HepG2 (cell line): Measurements from ENCODE around the gene SH3PXD2A. TPM values are rescaled to one million over a fixed set of nuclear protein-coding genes. Genes with fewer than 3 reads are reported as not detected.
A peak's percentile ranks its signal among the peaks of the same experiment; 100 is the strongest.

Source experiments
- ARNT ChIP-seq: fragments of 450-650 bp; IDR thresholded peaks from 2 replicates; pipeline ENCODE4 v1.6.1; 2017
- ATF2 ChIP-seq: sonication (generic); formaldehyde crosslinking; IDR thresholded peaks from 2 replicates; pipeline ENCODE4 v1.4.0; 2020; ENCODE audit warnings: missing genetic modification reagents
- CHCHD3 ChIP-seq: sonication (generic); formaldehyde crosslinking; IDR thresholded peaks from 2 replicates; pipeline ENCODE4 v1.8.0; 2022; ENCODE audit warnings: mild to moderate bottlenecking, missing genetic modification reagents, moderate library complexity
- DPF2 ChIP-seq: sonication (generic); formaldehyde crosslinking; IDR thresholded peaks from 2 replicates; pipeline ENCODE4 v1.4.0; 2020; ENCODE audit warnings: mild to moderate bottlenecking, low read depth, missing genetic modification reagents, borderline replicate concordance
- MEIS2 ChIP-seq: sonication (generic); formaldehyde crosslinking; IDR thresholded peaks from 2 replicates; pipeline ENCODE4 v1.9.0; 2021; ENCODE audit warnings: mild to moderate bottlenecking, missing genetic modification reagents
- NR0B2 ChIP-seq: sonication (generic); formaldehyde crosslinking; IDR thresholded peaks from 2 replicates; pipeline ENCODE4 v1.4.0; 2020; ENCODE audit warnings: mild to moderate bottlenecking, missing genetic modification reagents
- SAP130 ChIP-seq: IDR thresholded peaks from 2 replicates; pipeline ENCODE4 v1.6.1; 2016; ENCODE audit warnings: low read depth
- ZFYVE20 ChIP-seq: sonication (generic); formaldehyde crosslinking; IDR thresholded peaks from 2 replicates; pipeline ENCODE4 v1.8.0; 2023; ENCODE audit warnings: low read depth, mild to moderate bottlenecking, moderate library complexity, missing genetic modification reagents, borderline replicate concordance
- ZNF138 ChIP-seq: sonication (generic); formaldehyde crosslinking; IDR thresholded peaks from 2 replicates; pipeline ENCODE4 v1.5.0; 2020; ENCODE audit warnings: mild to moderate bottlenecking, low read depth, missing genetic modification reagents
- ZNF329 ChIP-seq: sonication (generic); formaldehyde crosslinking; IDR thresholded peaks from 2 replicates; pipeline ENCODE4 v1.9.0; 2021; ENCODE audit warnings: low read depth, mild to moderate bottlenecking, missing genetic modification reagents
- ZNF503 ChIP-seq: sonication (generic); formaldehyde crosslinking; IDR thresholded peaks from 2 replicates; pipeline ENCODE4 v1.4.0; 2020; ENCODE audit warnings: missing genetic modification reagents
- ZNF574 ChIP-seq: sonication (generic); formaldehyde crosslinking; IDR thresholded peaks from 2 replicates; pipeline ENCODE4 v1.4.0; 2020; ENCODE audit warnings: missing genetic modification reagents
- ZNF746 ChIP-seq: sonication (generic); formaldehyde crosslinking; IDR thresholded peaks from 2 replicates; pipeline ENCODE4 v1.8.0; 2022; ENCODE audit warnings: mild to moderate bottlenecking, missing genetic modification reagents
- polyA plus RNA-seq, 8 experiments: library from polyadenylated mRNA; depleted of rRNA in 3 of 8; stranded (reverse) in 7 of 8; unstranded in 1 of 8; fragments of >200 nt; fragmentation: Illumina TruSeq in 4 of 8; extraction: Trizol in 4 of 8; gene quantifications; 2 replicates each; pipeline versions ENCODE4 v1.2.1 to v1.2.3, GENCODE V29; 2011 to 2016; ENCODE audit warnings: low read depth in 4 of 8, missing spikeins in 1 of 8, mixed read lengths in 1 of 8; ENCODE audit not compliant: insufficient read depth in 1 of 8
- total RNA-seq, 5 experiments: library from RNA; depleted of rRNA; stranded (reverse); fragments of >200 nt; fragmentation: Illumina TruSeq; extraction: Trizol; gene quantifications; 2 replicates each; pipeline ENCODE4 v1.2.3, GENCODE V29; 2016; ENCODE audit warnings: low read depth in 1 of 5
- TF ChIP-seq, protein P1 (sequence below): sonication (generic); formaldehyde crosslinking; IDR thresholded peaks from 2 replicates; pipeline ENCODE4 v1.4.0; 2020; ENCODE audit warnings: missing genetic modification reagents

The SH3PXD2A gene
- total and polyA plus RNA-seq, 2 of the 13 experiments (the other 11 are each of a cell fraction or from before 2014, with no cell fraction given) = 11.1 to 11.3 TPM

DNA sequence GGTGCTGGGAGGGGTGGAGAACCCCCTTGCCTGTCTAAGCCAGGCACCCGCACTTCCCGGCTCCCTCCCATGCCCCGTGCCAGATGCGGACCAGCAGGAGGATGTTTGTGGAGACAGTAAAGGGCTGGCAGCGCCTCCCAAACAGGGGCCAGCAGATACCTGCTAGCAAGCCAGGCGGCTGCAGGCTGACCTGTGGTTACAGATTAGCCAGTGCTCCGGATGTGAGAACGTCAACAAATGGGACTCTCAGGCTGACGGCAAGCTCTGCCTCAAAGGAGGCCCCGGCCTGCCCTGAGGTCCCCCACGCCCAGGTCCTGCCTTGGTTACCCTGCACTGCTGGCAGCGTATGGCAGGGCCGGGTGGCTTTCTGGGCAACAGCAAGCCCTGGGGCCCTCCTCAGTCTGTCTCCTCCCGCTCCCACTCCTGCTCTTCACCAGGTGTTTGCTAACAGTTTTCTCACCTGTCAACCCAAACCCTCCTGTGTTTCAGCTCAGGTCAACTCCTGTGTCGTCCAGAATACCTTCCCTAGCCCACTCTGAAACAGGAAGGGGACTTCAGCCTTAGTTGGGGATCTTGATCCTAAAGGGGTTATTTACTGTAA lies 276.5 kb downstream of the SH3PXD2A start (continued):
- TF ChIP-seq ZNF574 (CRISPR knock-in tag) (0 out of 2 replicates have a peak, but pooled peaks have one; percentile 12), ZNF138 (CRISPR knock-in tag) (no peak), MEIS2 (CRISPR knock-in tag) (peak; percentile 57; the same call in 1 of the 2 replicates), ZNF746 (CRISPR knock-in tag) (peak; percentile 35; the same call in 1 of the 2 replicates), CHCHD3 (no peak), ZNF503 (CRISPR knock-in tag) (peak; percentile 66; the same call in 1 of the 2 replicates), ARNT (no peak), ATF2 (CRISPR knock-in tag) (0 out of 2 replicates have a peak, but pooled peaks have one; percentile 33), ZFYVE20 (CRISPR knock-in tag) (no peak), SAP130 (CRISPR knock-in tag) (peak; percentile 87), ZNF329 (CRISPR knock-in tag) (0 out of 2 replicates have a peak, but pooled peaks have one; percentile 25), DPF2 (CRISPR knock-in tag) (peak; percentile 63; the same call in 1 of the 2 replicates), NR0B2 (CRISPR knock-in tag) (no peak)
- TF ChIP-seq, protein P1, sequence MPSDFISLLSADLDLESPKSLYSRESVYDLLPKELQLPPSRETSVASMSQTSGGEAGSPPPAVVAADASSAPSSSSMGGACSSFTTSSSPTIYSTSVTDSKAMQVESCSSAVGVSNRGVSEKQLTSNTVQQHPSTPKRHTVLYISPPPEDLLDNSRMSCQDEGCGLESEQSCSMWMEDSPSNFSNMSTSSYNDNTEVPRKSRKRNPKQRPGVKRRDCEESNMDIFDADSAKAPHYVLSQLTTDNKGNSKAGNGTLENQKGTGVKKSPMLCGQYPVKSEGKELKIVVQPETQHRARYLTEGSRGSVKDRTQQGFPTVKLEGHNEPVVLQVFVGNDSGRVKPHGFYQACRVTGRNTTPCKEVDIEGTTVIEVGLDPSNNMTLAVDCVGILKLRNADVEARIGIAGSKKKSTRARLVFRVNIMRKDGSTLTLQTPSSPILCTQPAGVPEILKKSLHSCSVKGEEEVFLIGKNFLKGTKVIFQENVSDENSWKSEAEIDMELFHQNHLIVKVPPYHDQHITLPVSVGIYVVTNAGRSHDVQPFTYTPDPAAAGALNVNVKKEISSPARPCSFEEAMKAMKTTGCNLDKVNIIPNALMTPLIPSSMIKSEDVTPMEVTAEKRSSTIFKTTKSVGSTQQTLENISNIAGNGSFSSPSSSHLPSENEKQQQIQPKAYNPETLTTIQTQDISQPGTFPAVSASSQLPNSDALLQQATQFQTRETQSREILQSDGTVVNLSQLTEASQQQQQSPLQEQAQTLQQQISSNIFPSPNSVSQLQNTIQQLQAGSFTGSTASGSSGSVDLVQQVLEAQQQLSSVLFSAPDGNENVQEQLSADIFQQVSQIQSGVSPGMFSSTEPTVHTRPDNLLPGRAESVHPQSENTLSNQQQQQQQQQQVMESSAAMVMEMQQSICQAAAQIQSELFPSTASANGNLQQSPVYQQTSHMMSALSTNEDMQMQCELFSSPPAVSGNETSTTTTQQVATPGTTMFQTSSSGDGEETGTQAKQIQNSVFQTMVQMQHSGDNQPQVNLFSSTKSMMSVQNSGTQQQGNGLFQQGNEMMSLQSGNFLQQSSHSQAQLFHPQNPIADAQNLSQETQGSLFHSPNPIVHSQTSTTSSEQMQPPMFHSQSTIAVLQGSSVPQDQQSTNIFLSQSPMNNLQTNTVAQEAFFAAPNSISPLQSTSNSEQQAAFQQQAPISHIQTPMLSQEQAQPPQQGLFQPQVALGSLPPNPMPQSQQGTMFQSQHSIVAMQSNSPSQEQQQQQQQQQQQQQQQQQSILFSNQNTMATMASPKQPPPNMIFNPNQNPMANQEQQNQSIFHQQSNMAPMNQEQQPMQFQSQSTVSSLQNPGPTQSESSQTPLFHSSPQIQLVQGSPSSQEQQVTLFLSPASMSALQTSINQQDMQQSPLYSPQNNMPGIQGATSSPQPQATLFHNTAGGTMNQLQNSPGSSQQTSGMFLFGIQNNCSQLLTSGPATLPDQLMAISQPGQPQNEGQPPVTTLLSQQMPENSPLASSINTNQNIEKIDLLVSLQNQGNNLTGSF = no peak
